SHP77 (cell line): ENCODE data around the gene KLHL30.
"Not testable (repeated sequence)": the region's sequence is repeated elsewhere in the genome, so short reads cannot be mapped to it uniquely, and the experiment has no call there.

Experiments
- DNase-seq, 2 experiments: peaks; one replicate each; lab custom pipeline; 2025; lab: John Stamatoyannopoulos, UW

The KLHL30 gene

DNA sequence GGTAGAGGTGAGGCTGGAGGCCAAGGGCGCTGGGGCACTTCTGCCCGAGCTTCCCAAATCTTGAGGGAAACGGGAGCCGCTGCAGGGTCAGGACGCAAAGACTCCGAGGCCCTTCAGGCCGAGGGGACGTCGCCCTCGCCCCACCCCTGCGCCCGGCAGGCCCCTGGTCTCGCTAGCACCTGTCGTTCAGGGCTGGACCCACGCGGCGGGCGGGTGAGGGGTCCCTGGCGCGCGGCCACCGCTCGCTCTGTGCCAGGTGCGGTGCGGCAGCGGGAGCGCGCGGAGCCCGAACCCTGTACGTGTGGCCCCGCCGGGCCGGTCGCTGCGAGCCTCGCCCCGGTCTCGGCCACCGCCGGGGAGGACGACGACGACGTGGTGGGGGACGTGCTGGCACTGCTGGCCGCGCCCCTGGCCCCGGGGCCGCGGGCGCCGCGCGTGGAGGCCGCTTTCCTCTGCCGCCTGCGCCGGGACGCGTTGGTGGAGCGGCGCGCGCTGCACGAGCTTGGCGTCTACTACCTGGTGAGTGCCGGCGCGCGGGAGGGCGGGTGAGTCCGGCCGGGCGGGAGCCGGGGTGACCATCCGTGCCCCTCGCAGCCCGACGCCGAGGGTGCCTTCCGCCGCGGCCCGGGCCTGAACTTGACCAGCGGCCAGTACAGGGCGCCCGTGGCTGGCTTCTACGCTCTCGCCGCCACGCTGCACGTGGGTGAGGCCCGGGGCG lies 25.2 kb downstream of the KLHL30 start:
- no peak for DNase-seq

DNA sequence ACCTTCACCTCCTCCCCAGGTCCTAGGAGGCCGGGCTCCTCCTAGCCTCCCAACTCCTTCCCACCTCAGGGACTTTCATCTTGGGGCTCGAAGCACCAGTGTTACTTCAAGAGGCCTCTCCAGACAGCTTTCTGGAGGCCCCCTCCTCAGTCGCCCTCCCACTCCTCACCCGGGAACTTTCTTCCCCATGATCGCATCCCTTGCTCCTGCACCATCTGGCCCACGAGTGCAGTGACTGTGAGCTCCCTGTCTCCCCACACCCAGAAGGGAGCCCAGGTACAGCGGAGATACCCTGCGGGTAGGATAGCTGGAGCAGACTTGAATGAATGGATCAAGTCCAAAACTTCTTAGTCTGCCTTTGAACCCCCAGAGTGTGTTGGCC lies 26.4 kb downstream of the KLHL30 start:
- DNase-seq, result no peak

DNA sequence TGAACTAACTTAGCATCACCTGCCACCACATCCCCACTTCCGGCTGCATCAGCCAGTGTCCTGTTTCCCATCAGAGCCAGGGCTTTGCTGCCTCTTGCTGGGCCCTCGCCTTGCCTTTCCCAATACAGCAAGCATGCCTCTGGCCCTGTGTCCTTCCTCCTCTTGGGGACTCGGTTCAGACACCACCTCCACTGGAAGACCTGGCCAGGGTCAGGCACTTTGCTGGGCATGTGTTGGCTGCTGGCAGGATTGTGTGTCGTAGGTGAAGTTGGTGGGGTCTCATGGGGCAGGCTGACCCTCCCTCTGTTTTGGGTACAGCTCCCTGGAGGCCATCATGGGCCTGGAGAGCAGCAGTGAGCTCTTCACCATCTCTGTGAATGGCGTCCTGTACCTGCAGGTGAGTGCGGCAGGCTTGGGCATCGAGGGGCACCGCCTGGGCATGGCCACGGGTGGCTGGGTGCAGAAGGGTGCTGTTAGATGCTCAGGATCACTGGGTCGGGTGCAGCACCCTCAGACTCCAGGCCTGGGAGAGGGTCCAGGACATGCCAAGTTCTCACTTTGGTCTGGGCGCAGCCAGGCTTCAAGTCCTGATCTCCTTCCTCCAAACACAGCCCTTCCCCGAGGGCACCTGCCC lies 26.9 kb downstream of the KLHL30 start:
- no peak for DNase-seq

DNA sequence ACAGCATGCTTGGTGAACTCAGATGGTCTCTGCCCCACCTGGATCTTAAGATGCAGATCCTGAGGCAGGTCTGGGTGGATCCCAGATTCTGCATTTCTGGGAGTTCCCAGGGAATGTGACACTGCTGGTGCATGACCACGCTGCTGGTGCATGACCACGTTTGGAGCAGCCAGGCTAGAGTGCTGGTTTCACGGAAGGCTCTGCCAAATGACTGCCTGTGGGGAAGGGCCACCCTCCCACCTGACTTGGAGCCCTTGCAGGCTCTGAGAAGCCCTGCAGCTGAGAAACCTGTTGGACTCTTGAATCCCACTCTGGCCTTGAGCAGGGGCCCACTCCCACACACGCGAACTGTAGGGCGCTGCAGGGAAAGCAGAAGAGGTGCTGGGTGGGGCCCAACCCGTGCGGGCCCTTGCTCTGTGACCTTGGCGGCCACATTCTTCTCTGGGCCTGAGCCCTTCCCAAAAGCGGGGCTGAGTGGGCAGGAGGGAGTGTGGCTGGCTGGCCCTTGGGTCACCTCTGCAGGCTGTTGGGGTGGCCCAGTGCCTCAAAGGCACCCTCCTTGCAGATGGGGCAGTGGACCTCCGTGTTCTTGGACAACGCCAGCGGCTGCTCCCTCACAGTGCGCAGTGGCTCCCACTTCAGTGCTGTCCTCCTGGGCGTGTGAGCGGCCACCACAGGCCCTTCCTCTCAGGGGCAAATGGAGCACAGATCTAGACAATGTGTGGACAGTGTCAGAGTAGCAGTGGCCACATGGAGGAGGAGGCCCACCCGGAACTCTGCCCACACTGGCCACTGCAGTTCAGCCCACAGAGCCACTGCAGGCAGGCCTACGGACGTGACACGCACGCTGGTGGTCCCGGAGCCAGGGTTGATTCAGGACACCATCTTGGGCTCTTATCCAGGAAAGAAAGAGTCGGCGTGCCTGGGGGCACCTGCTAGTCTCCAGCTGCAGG lies 28.2 kb downstream of the KLHL30 start:
- DNase-seq, result no peak

DNA sequence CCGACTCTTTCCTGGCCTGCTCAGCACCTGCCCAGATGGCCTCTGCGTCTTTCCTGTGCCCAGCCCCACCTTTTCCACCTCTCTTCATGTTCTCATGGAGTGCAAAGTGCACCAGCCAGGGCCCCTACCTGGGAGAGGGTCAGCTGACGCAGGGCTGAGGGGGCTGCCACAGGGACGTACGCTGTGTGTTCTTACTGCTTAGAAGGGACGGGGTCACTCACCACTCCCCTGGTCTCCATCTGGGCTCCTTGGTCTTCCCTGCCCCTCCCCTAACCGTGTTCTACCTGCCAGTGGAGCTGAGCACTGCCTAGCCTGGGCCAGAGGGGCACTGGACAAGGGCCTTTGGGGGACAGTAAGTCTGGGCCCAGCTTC lies 28.9 kb downstream of the KLHL30 start:
- no peak for DNase-seq

DNA sequence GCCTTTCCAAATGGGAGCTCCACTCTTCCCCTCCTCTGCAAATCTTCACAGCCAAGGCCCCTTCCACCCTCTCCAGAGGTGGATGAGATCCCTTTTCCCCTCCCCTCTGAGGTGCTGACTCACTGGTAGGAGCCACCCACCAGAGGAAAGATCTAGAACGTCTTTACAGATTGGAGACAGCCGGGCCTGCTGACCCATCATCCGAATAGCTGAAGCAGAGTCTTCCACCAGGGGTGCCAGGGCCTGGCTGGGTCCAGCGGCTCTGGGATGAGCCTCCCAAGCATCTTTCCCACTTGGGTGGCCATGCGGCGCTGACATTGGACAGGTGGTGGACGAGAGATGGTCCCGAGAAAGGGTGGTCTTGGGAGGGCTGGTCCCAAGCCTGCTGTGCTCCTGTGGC lies 29.3 kb downstream of the KLHL30 start:
- no peak for DNase-seq

DNA sequence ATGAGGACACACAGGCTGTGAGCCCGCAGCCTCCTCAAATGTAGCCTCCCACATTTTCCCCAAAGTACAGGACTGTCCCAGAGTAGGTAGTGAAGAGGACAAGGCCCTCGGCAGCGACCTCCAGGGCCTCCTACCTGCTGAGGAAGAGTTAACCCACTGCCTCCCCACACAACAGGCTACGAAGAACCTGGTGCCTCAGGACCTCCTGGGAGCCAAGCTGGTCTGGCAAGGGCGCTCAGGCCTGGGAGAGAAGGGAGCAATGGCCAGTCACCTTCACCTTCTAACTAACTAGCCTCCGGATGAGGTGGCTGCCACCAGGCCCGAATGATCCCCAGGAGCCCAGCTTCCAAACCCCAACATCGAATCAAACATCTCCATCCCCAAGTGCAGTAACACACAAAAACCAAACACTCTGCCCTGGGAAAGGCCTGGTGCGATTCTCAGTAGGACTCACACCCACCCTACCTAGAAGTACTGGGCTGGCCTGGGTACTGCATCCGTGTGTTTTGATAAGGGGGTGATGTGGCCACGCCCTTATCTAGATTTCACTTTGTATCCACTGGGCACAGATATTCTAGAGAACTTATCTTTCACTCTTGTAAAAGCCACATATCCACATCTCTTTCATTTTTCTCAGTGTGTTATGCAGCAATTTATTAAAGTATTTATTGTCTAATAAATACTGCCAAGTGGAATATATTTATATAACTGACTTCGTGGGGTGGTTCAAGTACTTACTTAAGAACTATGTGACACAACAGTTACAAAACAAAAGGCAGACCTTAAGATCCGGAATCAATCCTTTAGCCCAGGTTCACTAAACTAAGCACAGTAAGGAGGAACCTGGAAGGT lies 30.0 kb downstream of the KLHL30 start:
- no peak for DNase-seq

DNA sequence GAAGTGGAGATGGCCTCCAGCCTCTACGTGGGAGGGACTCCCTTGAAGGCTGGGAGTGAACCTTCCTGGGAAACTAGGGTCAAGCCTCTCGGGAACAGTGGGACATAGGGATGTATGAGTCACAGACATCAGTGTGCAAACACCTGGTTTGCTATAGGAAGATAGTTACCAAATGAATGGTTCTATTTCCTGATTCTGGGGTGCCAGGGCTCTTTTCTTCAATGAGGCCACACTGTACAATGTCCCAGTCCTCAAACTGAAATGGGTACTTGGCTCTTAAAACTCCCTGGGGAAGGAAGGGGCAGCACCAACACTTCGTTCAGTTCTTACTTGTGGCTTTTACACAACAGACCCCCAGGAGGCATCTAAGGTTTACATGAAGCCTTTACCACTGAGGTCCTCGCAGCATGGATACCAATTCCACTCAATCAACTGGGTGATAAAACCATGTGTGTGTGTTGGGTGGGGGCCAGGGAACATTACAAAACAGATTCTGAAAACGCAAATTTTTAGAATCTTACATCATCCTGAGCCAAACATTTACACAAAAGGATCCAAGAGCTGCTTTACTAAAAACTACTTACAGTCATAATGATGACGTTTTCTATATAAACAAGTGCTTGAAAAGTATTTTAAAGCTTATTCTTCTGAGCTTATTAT lies 30.7 kb downstream of the KLHL30 start:
- DNase-seq, result no peak

DNA sequence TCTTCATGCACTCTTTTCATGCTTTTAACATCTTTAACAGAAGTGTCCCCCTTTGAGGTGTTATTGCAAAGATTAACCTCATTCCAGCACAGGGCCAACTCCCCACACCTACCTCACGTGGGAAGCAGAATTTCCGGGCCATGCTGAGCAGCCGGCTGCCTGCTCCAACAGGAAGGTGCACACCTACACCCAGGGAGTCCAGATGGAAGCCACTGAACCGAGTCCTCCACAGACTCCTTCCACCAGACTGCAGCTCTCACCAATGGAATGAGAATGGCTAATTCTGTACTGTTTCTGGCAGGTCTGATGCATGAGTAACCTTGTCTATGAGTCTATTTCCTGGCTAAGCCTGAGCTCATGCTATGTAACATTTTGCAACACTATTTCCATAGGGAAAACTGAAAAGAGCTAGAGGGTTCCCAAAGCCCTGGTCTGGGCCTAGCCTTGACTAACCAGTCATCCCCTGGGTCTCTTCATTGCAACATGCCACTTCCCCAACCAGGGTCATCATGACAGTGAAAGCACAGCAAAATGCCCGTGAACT lies 31.3 kb downstream of the KLHL30 start:
- no peak for DNase-seq

DNA sequence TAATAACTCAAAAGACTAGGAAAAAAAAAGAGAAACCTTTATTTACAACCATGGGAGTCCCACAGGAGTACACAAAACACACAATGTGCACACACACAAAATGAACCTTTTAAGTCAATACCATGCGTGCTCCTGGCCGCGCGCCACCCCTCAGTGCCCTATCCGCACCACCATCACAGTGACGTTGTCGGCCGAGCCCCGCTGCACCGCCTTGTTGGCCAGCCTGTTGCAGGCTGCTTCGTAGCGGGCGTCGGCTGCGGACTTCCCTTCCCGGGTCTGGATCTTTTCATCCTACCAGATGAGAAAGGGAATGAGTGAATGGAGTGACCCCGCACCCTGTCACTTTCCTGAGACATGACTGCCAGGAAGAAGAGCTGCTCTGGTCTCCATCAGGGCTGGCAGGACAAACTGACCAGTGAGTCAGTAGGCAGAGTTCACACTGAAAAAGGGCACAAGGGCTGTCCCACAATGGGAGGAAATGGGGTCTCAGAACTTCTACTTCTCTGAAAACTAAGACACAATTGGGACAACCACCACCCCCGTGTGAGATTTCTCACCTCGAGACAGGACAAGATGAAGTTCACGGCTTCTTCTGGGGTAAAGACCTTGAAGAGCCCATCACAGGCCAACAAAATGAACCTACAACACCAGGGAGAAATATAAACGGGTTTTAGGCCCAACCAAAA lies 32.1 kb downstream of the KLHL30 start:
- no peak for DNase-seq

DNA sequence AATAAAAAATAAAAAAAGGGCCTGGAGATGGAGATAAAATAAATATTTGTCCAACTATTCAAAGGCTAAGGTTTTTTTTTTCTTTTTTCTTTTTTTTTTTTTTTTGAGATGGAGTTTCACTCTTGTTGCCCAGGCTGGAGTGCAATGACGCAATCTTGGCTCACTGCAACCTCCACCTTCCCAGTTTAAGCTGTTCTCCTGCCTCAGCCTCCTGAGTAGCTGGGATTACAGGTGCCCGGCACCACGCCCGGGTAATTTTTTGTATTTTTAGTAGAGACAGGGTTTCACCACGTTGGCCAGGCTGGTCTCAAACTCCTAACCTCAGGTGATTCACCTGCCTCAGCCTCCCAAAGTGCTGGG lies 32.6 kb downstream of the KLHL30 start:
- DNase-seq, result not testable (repeated sequence)

DNA sequence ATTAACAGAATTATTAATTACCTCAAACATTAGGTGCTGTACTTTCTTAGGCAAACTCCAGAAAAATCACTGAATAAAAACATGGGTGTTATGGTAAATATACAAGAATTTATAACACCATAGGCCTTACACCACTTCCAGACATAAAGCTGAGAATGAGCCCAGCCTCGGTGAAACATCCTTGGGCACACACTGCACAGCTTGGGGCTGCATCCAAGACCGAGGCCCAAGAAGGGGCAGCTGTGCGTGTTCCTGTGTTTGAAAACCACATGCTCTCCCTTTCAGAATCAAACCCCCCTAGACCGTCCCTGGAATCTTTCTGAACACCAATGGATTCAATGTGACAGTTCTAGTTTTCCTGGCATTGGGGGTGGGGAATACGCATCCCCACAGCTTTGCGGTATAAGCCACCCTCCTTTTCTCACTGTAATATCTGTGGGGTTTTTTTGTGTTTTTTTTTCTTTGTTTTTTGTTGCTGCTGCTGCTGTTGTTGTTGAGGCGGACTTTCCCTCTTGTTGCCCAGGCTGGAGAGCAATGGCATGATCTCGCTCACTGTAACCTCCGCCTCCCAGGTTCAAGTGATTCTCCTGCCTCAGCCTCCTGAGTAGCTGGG lies 33.2 kb downstream of the KLHL30 start:
- DNase-seq, result no peak

DNA sequence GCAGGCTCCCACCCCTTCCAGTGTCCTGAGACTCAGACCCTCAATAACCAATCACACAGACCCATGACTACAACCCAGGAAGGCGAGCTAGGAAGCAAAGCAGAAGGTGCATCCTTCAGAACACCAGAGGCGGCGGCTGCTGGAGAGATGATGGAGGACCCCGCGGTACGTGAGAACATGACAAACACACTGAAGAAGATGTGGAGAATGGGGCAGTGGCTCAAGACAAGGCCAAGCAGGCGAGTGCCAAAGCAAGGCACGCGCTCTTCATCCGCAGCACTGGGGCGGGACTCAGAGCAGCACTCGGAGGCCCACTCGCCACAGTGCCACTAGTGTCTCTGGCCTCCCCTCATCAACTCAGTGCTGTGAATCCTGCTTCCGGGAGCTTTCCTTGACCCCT lies 34.0 kb downstream of the KLHL30 start:
- no peak for DNase-seq

DNA sequence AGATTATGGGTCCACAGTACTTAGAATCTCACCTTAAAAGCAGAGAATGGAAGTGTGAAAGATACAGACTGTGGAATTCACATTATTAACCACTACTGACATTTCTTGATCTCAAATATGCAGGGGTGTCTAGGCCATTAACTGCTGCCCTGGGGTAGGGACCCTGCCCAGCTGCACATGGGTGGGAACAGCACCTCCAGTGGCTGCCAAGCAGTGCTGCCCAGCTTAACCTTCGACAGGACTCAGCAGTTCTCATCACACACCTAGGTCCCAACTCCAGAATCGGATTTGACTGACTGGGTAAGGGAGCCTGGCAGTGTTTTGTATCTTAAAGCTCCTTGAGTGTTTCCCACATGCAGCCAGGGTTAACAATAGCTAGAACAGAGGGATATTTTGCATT lies 35.2 kb downstream of the KLHL30 start:
- no peak for DNase-seq

DNA sequence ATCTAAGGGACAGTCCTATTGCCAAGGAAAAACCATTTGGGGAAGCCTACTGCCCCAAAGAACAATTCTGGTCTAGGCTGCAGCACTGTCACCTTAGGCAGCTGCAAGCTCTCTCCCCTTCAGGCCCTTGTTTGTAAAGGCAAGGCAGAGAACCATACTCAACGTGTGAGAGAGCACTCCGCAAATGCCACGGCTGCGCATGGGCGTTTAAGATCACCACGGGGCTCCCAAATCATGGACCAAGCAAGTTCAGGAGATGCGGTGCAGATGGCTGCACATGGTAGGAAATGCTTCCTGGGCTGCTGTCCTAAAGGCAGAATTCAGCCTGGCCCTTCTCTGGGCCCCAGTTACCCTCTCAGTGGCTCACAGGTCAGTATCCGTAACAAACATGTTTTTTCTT lies 35.8 kb downstream of the KLHL30 start:
- DNase-seq, result no peak

DNA sequence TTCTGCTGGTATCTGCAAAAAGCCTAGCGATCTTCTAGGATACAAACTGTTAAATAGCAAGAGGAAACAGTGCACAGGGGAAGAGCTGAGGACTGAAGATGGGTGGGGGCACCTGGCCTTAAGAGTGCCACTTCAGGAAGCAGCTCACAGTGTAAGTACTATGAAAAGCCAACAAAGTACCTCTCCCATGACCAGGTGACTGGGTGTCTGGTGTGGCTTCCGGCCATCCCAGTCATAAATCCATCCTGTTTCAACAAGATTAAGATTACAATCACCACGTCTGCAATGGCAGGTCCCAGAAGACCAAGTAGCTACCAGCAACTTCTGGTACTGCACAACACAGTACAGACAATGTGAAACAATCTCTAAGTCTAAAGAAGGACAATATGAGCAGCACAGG lies 36.2 kb downstream of the KLHL30 start:
- DNase-seq, result peak; percentile 59 to 64

DNA sequence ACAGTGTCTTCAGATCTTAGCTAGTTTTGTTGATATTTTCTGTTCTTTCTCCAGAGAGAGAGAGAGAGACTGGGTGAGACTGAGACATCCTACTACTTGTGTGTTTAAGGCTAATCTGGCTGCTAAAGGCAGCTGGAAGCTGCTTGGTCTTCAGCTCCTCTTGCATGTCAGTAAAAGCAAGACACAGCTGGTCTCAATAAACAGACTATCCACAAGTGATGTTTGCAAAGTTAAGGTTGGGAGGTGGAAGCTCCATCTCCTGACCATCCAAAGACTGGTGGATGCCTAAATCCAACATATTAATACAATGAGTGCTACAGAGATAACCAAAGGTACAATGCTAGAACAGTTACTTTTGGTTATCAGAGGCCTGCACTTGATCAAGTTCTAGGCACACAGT lies 38.1 kb downstream of the KLHL30 start:
- DNase-seq, result no peak

DNA sequence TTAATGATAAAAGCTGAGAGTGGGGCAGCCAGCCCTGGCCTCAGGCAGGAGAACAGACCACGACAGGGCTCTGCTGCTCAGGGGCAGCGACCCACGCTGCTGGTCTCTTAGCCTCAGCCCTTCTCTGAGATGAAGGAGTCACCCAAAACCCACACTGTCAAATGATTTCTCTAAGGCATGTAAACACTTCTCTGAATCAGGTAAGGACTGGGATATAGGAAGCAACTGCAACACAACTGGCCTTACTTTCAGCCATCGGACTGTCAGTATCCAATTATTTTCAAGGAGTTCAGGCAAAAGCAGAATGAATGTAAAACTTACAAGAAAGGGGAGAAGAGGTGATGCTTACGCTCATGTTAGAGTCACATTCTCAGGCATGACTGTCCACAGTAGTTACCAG lies 42.1 kb downstream of the KLHL30 start:
- DNase-seq, result no peak

DNA sequence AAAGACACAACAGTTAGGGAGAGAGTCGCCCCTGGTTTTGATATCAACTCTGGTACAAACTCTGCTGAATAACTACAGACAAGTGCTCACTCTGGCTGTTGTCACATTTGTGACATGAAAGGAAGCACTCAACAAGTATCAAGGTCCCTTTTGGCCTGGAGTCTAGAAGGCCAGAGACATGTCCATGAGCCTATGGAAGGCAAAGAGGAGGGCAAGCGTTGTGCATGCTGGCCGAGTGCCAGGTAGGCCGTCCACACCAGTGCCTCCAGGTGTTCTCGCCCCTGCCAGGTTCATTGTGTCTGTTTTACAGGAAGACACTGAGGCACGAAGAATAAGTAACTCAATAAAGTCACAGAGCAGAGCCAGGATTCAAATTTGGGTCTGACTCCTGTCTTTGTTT lies 43.9 kb downstream of the KLHL30 start:
- no peak for DNase-seq

DNA sequence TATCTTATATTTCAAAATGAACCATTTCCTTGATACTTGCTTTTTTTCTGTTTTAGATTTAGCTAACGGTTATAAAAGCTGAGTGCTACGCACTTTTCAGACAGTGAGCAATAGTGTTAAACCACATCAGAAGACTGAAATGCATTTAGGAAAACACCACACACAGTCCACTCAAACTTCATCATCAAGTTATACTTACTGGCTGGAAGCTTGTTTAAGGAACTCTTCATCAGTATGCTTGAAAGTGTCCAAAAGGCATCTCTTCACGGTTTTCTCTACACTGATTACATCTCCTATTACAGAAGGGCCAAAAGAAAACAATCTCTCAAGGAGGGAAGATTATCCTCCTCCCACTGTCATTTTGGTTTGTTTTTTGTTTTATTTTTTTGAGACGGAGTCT lies 45.4 kb downstream of the KLHL30 start:
- DNase-seq, result no peak
